ENCODE measurements around the gene SAP30L. TPM values are rescaled to one million over a fixed set of nuclear protein-coding genes. Genes with fewer than 3 reads are reported as not detected.

The SAP30L gene
- total RNA-seq, 3 donors from 2014 or later (not counting 1 experiment from before 2014, with no cell fraction given) = 37.0 to 48.4 (median 47.6) TPM

DNA sequence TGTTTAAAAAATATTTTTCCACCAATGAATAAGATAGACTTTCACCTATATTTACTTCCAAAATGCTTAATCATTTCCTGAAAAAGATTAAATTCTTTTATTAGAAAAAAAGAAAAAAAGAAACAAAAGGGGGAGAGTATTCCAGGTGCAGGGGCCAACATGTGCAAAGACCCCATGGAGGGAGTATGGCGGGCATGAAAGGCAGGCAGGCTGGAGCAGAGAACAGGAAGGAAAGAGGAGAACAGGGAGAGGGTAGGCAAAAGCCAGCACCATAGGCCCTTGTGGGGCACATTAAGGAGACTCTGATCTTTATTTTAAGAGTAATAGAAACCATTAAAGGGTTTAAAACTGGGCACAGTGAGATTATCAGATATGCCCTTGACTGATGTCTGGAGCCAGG is 16.5 kb upstream of the SAP30L start:
- H3K4me3 Mint-ChIP-seq = no peak overlapping the region
- Histone ChIP-seq H3K27ac (ENCODE audit: low read length) (no peak overlapping the region), H3K27me3 (ENCODE audit: control insufficient read depth, insufficient read depth, low read length) (no peaks in the 10 kb centered on the region), H3K36me3 (ENCODE audit: control insufficient read depth, insufficient read depth, low read length) (peaks cover 2% of the 10 kb centered on the region), H3K9me3 (ENCODE audit: control insufficient read depth, insufficient read depth, low read length) (no peaks in the 10 kb centered on the region), H3K4me3 (ENCODE audit: low read length) (no peak overlapping the region), H3K4me1 (ENCODE audit: control insufficient read depth, insufficient read depth, low read length) (no peaks in the 10 kb centered on the region)
- TF ChIP-seq, protein P1, sequence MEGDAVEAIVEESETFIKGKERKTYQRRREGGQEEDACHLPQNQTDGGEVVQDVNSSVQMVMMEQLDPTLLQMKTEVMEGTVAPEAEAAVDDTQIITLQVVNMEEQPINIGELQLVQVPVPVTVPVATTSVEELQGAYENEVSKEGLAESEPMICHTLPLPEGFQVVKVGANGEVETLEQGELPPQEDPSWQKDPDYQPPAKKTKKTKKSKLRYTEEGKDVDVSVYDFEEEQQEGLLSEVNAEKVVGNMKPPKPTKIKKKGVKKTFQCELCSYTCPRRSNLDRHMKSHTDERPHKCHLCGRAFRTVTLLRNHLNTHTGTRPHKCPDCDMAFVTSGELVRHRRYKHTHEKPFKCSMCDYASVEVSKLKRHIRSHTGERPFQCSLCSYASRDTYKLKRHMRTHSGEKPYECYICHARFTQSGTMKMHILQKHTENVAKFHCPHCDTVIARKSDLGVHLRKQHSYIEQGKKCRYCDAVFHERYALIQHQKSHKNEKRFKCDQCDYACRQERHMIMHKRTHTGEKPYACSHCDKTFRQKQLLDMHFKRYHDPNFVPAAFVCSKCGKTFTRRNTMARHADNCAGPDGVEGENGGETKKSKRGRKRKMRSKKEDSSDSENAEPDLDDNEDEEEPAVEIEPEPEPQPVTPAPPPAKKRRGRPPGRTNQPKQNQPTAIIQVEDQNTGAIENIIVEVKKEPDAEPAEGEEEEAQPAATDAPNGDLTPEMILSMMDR (IDR thresholded peaks at IDR 0.05) = no peak
- peak overlapping the region in 1 of 2 donors; percentile 50 for H3K27ac Mint-ChIP-seq
- H3K4me1 Mint-ChIP-seq = peaks cover 24 to 27% of the 10 kb centered on the region in 2 donors
- 100% methylated on average over 1 of the region's 1 CpG for WGBS (ENCODE audit: insufficient coverage)
- DNase-seq = no peak
- ATAC-seq = no peak
- intact Hi-C loops (cut with micrococcal nuclease) = no loop called here
- no peaks in the 10 kb centered on the region for H3K9me3 Mint-ChIP-seq
- H3K27me3 Mint-ChIP-seq (ENCODE audit: low read depth in 2 of 2) = no peaks in the 10 kb centered on the region
- H3K36me3 Mint-ChIP-seq = no peaks in the 10 kb centered on the region

DNA sequence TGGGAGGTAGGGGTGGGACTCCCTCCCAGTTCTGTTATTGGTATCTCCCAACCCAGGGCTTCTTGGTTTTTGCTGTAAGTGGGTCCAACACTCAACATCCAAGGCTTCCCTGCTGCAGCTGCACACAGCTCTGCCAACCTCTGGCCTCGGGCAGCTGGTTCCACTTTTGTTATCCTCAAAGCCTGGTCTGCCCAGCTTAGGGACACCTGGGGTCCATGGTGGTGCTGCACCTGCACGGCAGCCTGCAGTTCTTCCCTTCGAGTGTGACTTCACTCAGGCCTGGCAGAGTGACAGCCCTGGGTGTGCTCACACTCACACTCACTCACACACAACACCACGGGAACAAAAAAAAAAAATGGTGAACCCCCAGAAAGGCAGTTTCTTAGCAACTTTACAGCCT is 15.3 kb upstream of the SAP30L start:
- Histone ChIP-seq H3K27ac (ENCODE audit: low read length) (no peak overlapping the region), H3K36me3 (ENCODE audit: control insufficient read depth, insufficient read depth, low read length) (peaks cover 6% of the 10 kb centered on the region), H3K9me3 (ENCODE audit: control insufficient read depth, insufficient read depth, low read length) (no peaks in the 10 kb centered on the region), H3K4me3 (ENCODE audit: low read length) (no peak overlapping the region), H3K27me3 (ENCODE audit: control insufficient read depth, insufficient read depth, low read length) (no peaks in the 10 kb centered on the region), H3K4me1 (ENCODE audit: control insufficient read depth, insufficient read depth, low read length) (no peaks in the 10 kb centered on the region)
- no peak overlapping the region for H3K27ac Mint-ChIP-seq
- H3K27me3 Mint-ChIP-seq (ENCODE audit: low read depth in 2 of 2) = no peaks in the 10 kb centered on the region
- TF ChIP-seq, protein P1 (IDR thresholded peaks at IDR 0.05) = no peak
- intact Hi-C loops (cut with micrococcal nuclease) = no loop called here
- no peak overlapping the region for H3K4me3 Mint-ChIP-seq
- ATAC-seq = no peak
- 93% methylated on average over 4 of the region's 4 CpGs for WGBS (ENCODE audit: insufficient coverage)
- no peaks in the 10 kb centered on the region for H3K9me3 Mint-ChIP-seq
- no peaks in the 10 kb centered on the region for H3K36me3 Mint-ChIP-seq
- DNase-seq = no peak
- peaks cover 20 to 23% of the 10 kb centered on the region in 2 donors for H3K4me1 Mint-ChIP-seq

DNA sequence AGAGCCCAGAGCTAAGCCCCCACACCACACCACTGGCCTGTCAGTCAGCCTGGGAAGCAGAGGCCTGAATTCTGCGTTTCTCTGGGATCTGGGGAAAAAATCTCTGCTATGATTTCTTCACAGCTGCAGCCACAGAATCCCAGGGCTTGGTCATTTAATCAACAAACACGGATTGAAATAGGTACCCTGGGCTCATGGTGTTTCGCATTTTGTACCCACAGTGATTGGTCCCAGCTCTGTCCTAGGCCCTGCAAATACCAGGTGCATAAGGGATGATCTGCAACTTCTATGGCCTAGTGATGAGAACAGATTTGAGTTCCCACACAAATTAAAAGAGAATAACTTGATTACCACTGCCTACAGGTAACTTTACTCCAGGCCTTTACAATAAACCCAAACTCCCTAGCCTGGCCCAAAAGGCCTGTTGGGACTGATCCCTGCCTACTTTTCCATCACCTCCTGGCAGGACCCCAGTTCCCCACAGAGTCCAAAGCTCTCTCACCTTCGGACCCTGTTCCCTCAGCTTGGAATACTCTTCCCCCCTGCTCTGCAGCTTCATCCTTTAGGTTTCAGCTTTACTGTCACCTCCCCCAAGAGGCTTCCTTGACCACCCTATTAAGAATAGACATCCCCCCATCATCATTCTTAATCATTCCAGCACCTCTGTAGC is 14.7 kb upstream of the SAP30L start:
- peaks cover 20 to 23% of the 10 kb centered on the region in 2 donors for H3K4me1 Mint-ChIP-seq
- Histone ChIP-seq H3K9me3 (ENCODE audit: control insufficient read depth, insufficient read depth, low read length) (no peaks in the 10 kb centered on the region), H3K27ac (ENCODE audit: low read length) (no peak overlapping the region), H3K4me1 (ENCODE audit: control insufficient read depth, insufficient read depth, low read length) (no peaks in the 10 kb centered on the region), H3K4me3 (ENCODE audit: low read length) (no peak overlapping the region), H3K36me3 (ENCODE audit: control insufficient read depth, insufficient read depth, low read length) (peaks cover 10% of the 10 kb centered on the region), H3K27me3 (ENCODE audit: control insufficient read depth, insufficient read depth, low read length) (no peaks in the 10 kb centered on the region)
- WGBS (ENCODE audit: insufficient coverage) = 94% methylated on average over 4 of the region's 4 CpGs
- H3K27me3 Mint-ChIP-seq (ENCODE audit: low read depth in 2 of 2) = no peaks in the 10 kb centered on the region
- ATAC-seq (no peak), DNase-seq (no peak)
- no peaks in the 10 kb centered on the region for H3K9me3 Mint-ChIP-seq
- no peaks in the 10 kb centered on the region for H3K36me3 Mint-ChIP-seq
- intact Hi-C loops (cut with micrococcal nuclease) = no loop called here
- peak overlapping the region in 1 of 2 donors; percentile 5 for H3K27ac Mint-ChIP-seq
- TF ChIP-seq, protein P1 (IDR thresholded peaks at IDR 0.05) = no peak
- H3K4me3 Mint-ChIP-seq = no peak overlapping the region

DNA sequence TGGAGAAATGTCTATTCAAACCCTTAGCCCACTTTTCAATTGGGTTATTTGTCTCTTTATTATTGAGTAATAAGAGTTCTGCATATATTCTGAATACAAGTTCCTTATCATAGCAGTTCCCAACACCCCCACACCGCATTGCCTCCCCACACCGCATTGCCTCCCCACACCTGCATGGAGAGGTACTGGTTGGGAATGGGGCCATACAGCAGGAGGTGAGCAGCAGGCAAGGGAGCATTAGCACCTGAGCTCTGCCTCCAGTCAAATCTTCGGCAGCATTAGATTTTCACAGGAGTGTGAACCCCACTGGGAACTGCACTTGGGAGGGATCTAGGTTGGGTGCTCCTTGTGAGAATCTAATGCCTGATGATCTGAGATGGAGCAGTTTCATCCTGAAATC is 10.6 kb upstream of the SAP30L start:
- no peaks in the 10 kb centered on the region for H3K27me3 Mint-ChIP-seq (ENCODE audit: low read depth in 2 of 2)
- H3K4me3 ChIP-seq (ENCODE audit: low read length) = no peak overlapping the region
- ATAC-seq = no peak

More for the DNA sequence above, 10.6 kb upstream of the SAP30L start:
- no peak for DNase-seq
- peaks cover 40% of the 10 kb centered on the region for H3K36me3 ChIP-seq (ENCODE audit: control insufficient read depth, insufficient read depth, low read length)
- WGBS (ENCODE audit: insufficient coverage) = 100% methylated on average over 3 of the region's 3 CpGs
- TF ChIP-seq, protein P1 (IDR thresholded peaks at IDR 0.05) = no peak
- H3K4me1 ChIP-seq (ENCODE audit: control insufficient read depth, insufficient read depth, low read length) = no peaks in the 10 kb centered on the region
- Mint-ChIP-seq H3K27ac (no peak overlapping the region), H3K36me3 (peaks cover 8% of the 10 kb centered on the region), H3K4me3 (no peak overlapping the region), H3K4me1 (peaks cover 8 to 14% of the 10 kb centered on the region in 2 donors), H3K9me3 (no peaks in the 10 kb centered on the region)
- H3K27me3 ChIP-seq (ENCODE audit: control insufficient read depth, insufficient read depth, low read length) = no peaks in the 10 kb centered on the region
- no peak overlapping the region for H3K27ac ChIP-seq (ENCODE audit: low read length)
- no peaks in the 10 kb centered on the region for H3K9me3 ChIP-seq (ENCODE audit: control insufficient read depth, insufficient read depth, low read length)
- intact Hi-C loops (cut with micrococcal nuclease) = no loop called here

Data from natural killer cell (primary cell).